Type B pancreatic cell (in vitro differentiated cells): ENCODE measurements around the gene CSPG5. TPM values are rescaled to one million over a fixed set of nuclear protein-coding genes. Genes with fewer than 3 reads are reported as not detected.
A peak's percentile ranks its signal among the peaks of the same experiment; 100 is the strongest.

Experiments
- DNase-seq: peaks from one replicate; pipeline ENCODE4 v3.0.0; 2021; ENCODE audit warnings: mixed read lengths; ENCODE audit not compliant: unreplicated experiment; ENCODE audit errors: extremely low spot score
- H3K27ac Mint-ChIP-seq: 2 replicates; pipeline ENCODE4 v1.8.0; 2021; ENCODE audit warnings: mild to moderate bottlenecking, mixed read lengths
- H3K27me3 Mint-ChIP-seq: 2 replicates; pipeline ENCODE4 v1.8.0; 2021; ENCODE audit warnings: mixed read lengths
- H3K36me3 Mint-ChIP-seq: 2 replicates; pipeline ENCODE4 v1.8.0; 2021; ENCODE audit warnings: mixed read lengths
- H3K4me1 Mint-ChIP-seq: one replicate; pipeline ENCODE4 v1.8.0; 2021; ENCODE audit warnings: mixed read lengths; ENCODE audit not compliant: unreplicated experiment
- H3K4me3 Mint-ChIP-seq: 2 replicates; pipeline ENCODE4 v1.8.0; 2021; ENCODE audit warnings: mild to moderate bottlenecking, mixed read lengths
- H3K9me3 Mint-ChIP-seq: 2 replicates; pipeline ENCODE4 v1.8.0; 2021; ENCODE audit warnings: mixed read lengths
- total RNA-seq: library from RNA; stranded (reverse); gene quantifications from 2 replicates; pipeline ENCODE4 v1.2.1, GENCODE V29; 2021; ENCODE audit warnings: low replicate concordance
- TF ChIP-seq, protein P1 (sequence below): fragments of 200-600 bp; sonication (generic); conservative IDR thresholded peaks from 2 replicates; pipeline ENCODE4 v1.5.0; 2021; ENCODE audit warnings: antibody characterized with exemption, mild to moderate bottlenecking

CSPG5 gene
- total RNA-seq, 1 donor from 2014 or later, result 2.1 TPM

DNA sequence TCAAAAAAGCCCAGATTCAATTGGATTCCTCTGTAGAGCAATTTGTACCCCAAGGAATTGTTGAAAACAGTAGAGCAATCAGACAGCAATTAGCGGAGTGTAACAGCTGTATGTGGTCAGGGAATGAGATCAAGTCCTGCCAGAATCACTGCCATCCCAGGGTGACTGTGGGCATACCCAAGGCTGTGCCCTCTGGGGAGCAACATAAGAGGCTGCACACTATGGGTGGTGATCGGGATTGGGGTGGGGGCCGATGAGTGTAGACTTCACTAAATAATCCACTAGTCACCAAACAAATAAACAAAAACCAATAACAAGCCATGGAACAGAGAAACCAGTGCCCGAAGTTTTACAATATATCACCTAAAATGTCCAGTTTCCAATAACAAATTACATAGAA, 53.0 kb downstream of the CSPG5 start:
- TF ChIP-seq, protein P1, sequence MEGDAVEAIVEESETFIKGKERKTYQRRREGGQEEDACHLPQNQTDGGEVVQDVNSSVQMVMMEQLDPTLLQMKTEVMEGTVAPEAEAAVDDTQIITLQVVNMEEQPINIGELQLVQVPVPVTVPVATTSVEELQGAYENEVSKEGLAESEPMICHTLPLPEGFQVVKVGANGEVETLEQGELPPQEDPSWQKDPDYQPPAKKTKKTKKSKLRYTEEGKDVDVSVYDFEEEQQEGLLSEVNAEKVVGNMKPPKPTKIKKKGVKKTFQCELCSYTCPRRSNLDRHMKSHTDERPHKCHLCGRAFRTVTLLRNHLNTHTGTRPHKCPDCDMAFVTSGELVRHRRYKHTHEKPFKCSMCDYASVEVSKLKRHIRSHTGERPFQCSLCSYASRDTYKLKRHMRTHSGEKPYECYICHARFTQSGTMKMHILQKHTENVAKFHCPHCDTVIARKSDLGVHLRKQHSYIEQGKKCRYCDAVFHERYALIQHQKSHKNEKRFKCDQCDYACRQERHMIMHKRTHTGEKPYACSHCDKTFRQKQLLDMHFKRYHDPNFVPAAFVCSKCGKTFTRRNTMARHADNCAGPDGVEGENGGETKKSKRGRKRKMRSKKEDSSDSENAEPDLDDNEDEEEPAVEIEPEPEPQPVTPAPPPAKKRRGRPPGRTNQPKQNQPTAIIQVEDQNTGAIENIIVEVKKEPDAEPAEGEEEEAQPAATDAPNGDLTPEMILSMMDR, result no peak
- Mint-ChIP-seq H3K4me1 (peaks cover 6% of the 10 kb centered on the region), H3K36me3 (no peaks in the 10 kb centered on the region), H3K27me3 (peaks cover 3% of the 10 kb centered on the region), H3K4me3 (no peak overlapping the region), H3K27ac (no peak overlapping the region), H3K9me3 (peaks cover 4% of the 10 kb centered on the region)
- DNase-seq, result no peak

DNA sequence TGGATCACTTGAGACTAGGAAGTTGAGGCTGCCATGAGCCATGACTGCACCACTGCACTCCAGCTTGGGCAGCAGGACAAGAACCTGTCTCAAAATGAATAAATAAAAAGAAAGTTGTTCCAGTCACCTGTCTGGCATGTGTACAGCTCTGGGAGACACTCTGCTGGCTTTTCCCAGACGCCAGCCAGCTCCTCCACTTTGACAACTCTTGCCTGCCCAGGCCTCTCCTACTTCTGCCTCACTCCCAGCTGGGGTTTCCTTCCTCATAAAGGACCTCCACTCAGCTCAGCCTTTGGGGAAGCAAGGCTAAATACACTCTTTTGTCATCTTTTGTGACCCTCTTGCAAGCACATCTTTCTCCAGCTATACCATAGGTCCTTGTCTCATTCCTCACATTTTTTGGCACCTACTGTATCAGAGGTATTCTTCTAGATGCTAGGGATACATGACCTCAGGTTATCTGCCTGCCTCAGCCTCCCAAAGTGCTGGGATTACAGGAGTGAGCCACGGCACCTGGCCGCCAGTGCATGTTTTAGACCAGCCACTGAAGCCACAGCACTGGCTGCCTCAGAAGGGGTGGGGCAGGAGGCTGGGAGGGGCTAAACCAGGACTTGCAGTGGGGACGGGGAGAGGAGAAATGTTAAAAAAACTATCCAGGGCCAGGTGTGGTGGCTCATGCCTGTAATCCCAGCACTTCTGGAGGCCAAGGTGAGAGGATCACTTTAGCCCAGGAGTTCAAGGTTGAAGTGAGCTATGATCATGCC, 55.2 kb downstream of the CSPG5 start:
- Mint-ChIP-seq H3K4me1 (peaks cover 6% of the 10 kb centered on the region), H3K4me3 (no peak overlapping the region), H3K27me3 (peaks cover 3% of the 10 kb centered on the region), H3K36me3 (no peaks in the 10 kb centered on the region), H3K9me3 (peaks cover 4% of the 10 kb centered on the region), H3K27ac (no peak overlapping the region)
- no peak for DNase-seq
- TF ChIP-seq, protein P1, result no peak

DNA sequence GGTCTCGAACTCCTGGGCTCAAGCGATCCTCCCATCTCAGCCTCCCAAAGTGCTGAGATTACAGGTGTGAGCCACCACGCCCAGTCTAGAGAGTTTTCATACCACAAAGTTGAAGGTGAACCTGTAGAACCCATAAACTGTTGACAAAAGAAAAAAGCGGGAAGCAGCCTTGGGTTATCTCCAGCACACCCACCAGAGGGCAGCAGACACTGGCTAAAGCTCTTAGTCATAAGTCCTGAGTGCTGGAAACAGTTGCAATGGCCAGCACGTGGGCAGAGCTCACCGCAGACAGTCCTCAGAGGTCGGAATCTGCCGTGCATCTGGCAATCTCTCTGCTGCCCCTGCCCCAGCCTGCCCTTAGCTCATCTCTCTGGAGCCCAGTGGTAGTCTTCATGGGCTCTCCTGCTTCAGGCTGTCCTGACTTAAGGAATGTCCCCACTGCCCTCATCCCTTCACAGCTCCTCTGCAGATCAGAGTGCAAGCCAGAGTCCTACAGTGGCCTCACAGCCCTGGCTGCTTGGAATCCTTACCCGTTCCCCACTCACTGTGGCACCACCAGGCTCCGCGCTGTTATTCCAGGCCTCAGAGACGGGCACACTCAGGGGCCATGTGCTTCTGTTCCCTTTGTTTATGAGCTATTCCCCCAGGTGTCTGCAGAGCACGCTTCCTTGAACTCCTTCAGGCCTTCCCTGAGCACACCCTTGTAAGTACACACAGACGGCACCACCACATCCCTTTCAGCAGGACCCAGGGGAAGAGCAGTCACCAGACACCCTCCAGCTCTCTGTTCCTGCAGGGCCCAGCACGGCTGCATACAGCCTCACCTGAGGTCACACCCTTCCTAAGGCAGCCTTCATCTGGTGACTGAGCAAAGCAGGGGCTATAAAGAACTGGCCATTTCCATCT, 56.3 kb downstream of the CSPG5 start:
- TF ChIP-seq, protein P1, result peak; percentile 99
- H3K27ac Mint-ChIP-seq, result peak overlapping the region; percentile 46
- peak; percentile 80 for DNase-seq
- no peak overlapping the region for H3K4me3 Mint-ChIP-seq
- peaks cover 3% of the 10 kb centered on the region for H3K27me3 Mint-ChIP-seq
- H3K36me3 Mint-ChIP-seq, result no peaks in the 10 kb centered on the region
- H3K9me3 Mint-ChIP-seq, result no peaks in the 10 kb centered on the region
- peaks cover 6% of the 10 kb centered on the region for H3K4me1 Mint-ChIP-seq

DNA sequence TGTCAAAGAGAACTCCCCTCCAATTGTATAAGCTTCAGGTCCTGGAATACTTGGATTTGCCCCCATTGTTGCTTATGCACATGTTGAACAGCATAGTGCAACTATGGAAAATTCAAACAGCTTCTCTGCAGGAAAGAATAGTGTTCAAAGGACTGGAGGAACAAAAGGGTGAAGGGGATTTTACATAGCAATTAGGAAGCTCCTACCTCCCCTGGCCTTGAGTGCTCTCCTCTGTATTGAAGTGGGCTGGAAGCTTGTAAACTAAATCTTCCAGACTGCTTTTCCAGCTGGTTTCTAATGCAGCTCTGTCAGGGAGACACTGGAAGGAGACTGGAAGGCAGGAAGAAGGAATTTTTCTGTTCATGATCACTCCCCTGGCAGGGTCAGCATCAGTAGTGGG, 57.9 kb downstream of the CSPG5 start:
- peaks cover 9% of the 10 kb centered on the region for H3K4me1 Mint-ChIP-seq
- no peak overlapping the region for H3K27ac Mint-ChIP-seq
- no peaks in the 10 kb centered on the region for H3K9me3 Mint-ChIP-seq
- DNase-seq, result no peak
- TF ChIP-seq, protein P1, result no peak
- peaks cover 3% of the 10 kb centered on the region for H3K27me3 Mint-ChIP-seq
- H3K4me3 Mint-ChIP-seq, result no peak overlapping the region
- H3K36me3 Mint-ChIP-seq, result no peaks in the 10 kb centered on the region

DNA sequence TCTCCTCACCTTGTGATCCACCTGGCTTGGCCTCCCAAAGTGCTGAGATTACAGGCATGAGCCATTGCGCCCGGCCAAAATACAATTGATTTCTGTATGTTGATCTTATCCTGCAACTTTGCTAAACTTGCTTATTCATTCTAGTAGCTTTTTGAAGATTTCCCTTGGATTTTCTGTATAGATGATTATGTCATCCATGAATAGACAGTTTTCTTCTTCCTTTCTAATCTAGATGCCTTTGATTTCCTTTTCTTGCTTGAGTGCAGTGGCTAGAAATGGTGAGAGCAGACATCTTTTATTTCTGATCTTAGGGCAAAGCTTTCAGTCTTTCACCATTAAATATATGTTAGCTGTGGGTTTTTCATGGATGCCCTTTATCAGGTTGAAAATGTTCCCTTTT, 60.7 kb downstream of the CSPG5 start:
- Mint-ChIP-seq H3K27ac (no peak overlapping the region), H3K4me3 (no peak overlapping the region), H3K27me3 (peaks cover 3% of the 10 kb centered on the region), H3K36me3 (no peaks in the 10 kb centered on the region), H3K9me3 (no peaks in the 10 kb centered on the region), H3K4me1 (peaks cover 21% of the 10 kb centered on the region)
- DNase-seq, result no peak
- TF ChIP-seq, protein P1, result no peak
